HepG2 (cell line): ENCODE measurements around the gene AIFM1. TPM values are rescaled to one million over a fixed set of nuclear protein-coding genes. Genes with fewer than 3 reads are reported as not detected.

ENCODE experiments used
- AKAP8 ChIP-seq: sonication (generic); formaldehyde crosslinking; IDR thresholded peaks from 2 replicates; pipeline ENCODE4 v1.5.1; 2020; ENCODE audit warnings: mild to moderate bottlenecking, missing genetic modification reagents
- CBX1 ChIP-seq: IDR thresholded peaks from one replicate; pipeline ENCODE4 v1.6.1; 2016; ENCODE audit warnings: antibody characterized with exemption, low read depth
- GATAD2A ChIP-seq: IDR thresholded peaks from 2 replicates; pipeline ENCODE4 v1.6.1; 2016
- IKZF5 ChIP-seq: IDR thresholded peaks from 2 replicates; pipeline ENCODE4 v1.6.1; 2018; ENCODE audit warnings: missing genetic modification reagents, mild to moderate bottlenecking, missing compliant biosample characterization
- JUND ChIP-seq: sonication (generic); formaldehyde crosslinking; IDR thresholded peaks from 2 replicates; pipeline ENCODE4 v1.8.0; 2022; ENCODE audit warnings: mild to moderate bottlenecking, missing genetic modification reagents
- MAZ ChIP-seq, 2 experiments: sonication (generic) in 1 of 2; formaldehyde crosslinking in 1 of 2; IDR thresholded peaks; 2 replicates each; pipeline versions ENCODE4 v1.5.0 to v1.6.1; 2012 to 2020; ENCODE audit warnings: low read depth in 2 of 2, mild to moderate bottlenecking in 2 of 2, borderline replicate concordance in 1 of 2, improper control_type of control experiment in 1 of 2, low read length in 1 of 2, missing genetic modification reagents in 1 of 2, moderate library complexity in 1 of 2
- MBNL3 ChIP-seq: fragments of 250-450 bp; sonication (Bioruptor Pico); conservative IDR thresholded peaks from 2 replicates; pipeline ENCODE4 v1.8.0; 2022; ENCODE audit warnings: mild to moderate bottlenecking, inconsistent platforms
- MEIS1 ChIP-seq: sonication (generic); formaldehyde crosslinking; IDR thresholded peaks from 2 replicates; pipeline ENCODE4 v1.9.0; 2021; ENCODE audit warnings: mild to moderate bottlenecking, missing genetic modification reagents, moderate library complexity, borderline replicate concordance
- REXO4 ChIP-seq: sonication (generic); formaldehyde crosslinking; IDR thresholded peaks from 2 replicates; pipeline ENCODE4 v1.8.0; 2022; ENCODE audit warnings: missing genetic modification reagents, mild to moderate bottlenecking, borderline replicate concordance
- SAP130 ChIP-seq: IDR thresholded peaks from 2 replicates; pipeline ENCODE4 v1.6.1; 2016; ENCODE audit warnings: low read depth
- SMC3 ChIP-seq: IDR thresholded peaks from 2 replicates; pipeline ENCODE4 v1.6.1; 2011; ENCODE audit warnings: low read length, improper control_type of control experiment
- SOX5 ChIP-seq: IDR thresholded peaks from 2 replicates; pipeline ENCODE4 v1.6.1; 2016; ENCODE audit warnings: borderline replicate concordance
- SRY ChIP-seq: sonication (generic); formaldehyde crosslinking; IDR thresholded peaks from 2 replicates; pipeline ENCODE4 v1.8.0; 2022; ENCODE audit warnings: mild to moderate bottlenecking, missing genetic modification reagents
- ZFP36L1 ChIP-seq: sonication (generic); formaldehyde crosslinking; IDR thresholded peaks from 2 replicates; pipeline ENCODE4 v1.8.0; 2022; ENCODE audit warnings: mild to moderate bottlenecking, missing genetic modification reagents, moderate library complexity
- ZNF253 ChIP-seq: sonication (generic); formaldehyde crosslinking; IDR thresholded peaks from 2 replicates; pipeline ENCODE4 v1.8.0; 2022; ENCODE audit warnings: mild to moderate bottlenecking, missing genetic modification reagents, borderline replicate concordance
- ZNF264 ChIP-seq: sonication (generic); formaldehyde crosslinking; IDR thresholded peaks from 2 replicates; pipeline ENCODE4 v1.4.0; 2020; ENCODE audit warnings: missing genetic modification reagents
- ZNF275 ChIP-seq: sonication (generic); formaldehyde crosslinking; IDR thresholded peaks from 2 replicates; pipeline ENCODE4 v1.8.0; 2022; ENCODE audit warnings: missing genetic modification reagents, mild to moderate bottlenecking, inconsistent platforms, borderline replicate concordance
- ZNF414 ChIP-seq: sonication (generic); formaldehyde crosslinking; IDR thresholded peaks from 2 replicates; pipeline ENCODE4 v1.5.0; 2020; ENCODE audit warnings: missing genetic modification reagents
- ZNF607 ChIP-seq: sonication (generic); formaldehyde crosslinking; IDR thresholded peaks from 2 replicates; pipeline ENCODE4 v1.5.1; 2020; ENCODE audit warnings: missing genetic modification reagents, mild to moderate bottlenecking, borderline replicate concordance
- ZNF773 ChIP-seq: sonication (generic); formaldehyde crosslinking; IDR thresholded peaks from 2 replicates; pipeline ENCODE4 v1.4.0; 2020; ENCODE audit warnings: missing genetic modification reagents, borderline replicate concordance
- ZNF800 ChIP-seq: sonication (generic); formaldehyde crosslinking; IDR thresholded peaks from 2 replicates; pipeline ENCODE4 v1.4.0; 2020; ENCODE audit warnings: missing genetic modification reagents
- ZSCAN22 ChIP-seq: sonication (generic); formaldehyde crosslinking; IDR thresholded peaks from 2 replicates; pipeline ENCODE4 v1.4.0; 2020; ENCODE audit warnings: mild to moderate bottlenecking, missing genetic modification reagents
- ZSCAN25 ChIP-seq: sonication (generic); formaldehyde crosslinking; IDR thresholded peaks from 2 replicates; pipeline ENCODE4 v1.8.0; 2022; ENCODE audit warnings: mild to moderate bottlenecking, missing genetic modification reagents
- polyA plus RNA-seq, 8 experiments: library from polyadenylated mRNA; depleted of rRNA in 3 of 8; stranded (reverse) in 7 of 8; unstranded in 1 of 8; fragments of >200 nt; fragmentation: Illumina TruSeq in 4 of 8; extraction: Trizol in 4 of 8; gene quantifications; 2 replicates each; pipeline versions ENCODE4 v1.2.1 to v1.2.3, GENCODE V29; 2011 to 2016; ENCODE audit warnings: low read depth in 4 of 8, missing spikeins in 1 of 8, mixed read lengths in 1 of 8; ENCODE audit not compliant: insufficient read depth in 1 of 8
- total RNA-seq, 5 experiments: library from RNA; depleted of rRNA; stranded (reverse); fragments of >200 nt; fragmentation: Illumina TruSeq; extraction: Trizol; gene quantifications; 2 replicates each; pipeline ENCODE4 v1.2.3, GENCODE V29; 2016; ENCODE audit warnings: low read depth in 1 of 5
- TF ChIP-seq, protein P1 (sequence below): sonication (generic); formaldehyde crosslinking; IDR thresholded peaks from 2 replicates; pipeline ENCODE4 v1.8.0; 2023; ENCODE audit warnings: mild to moderate bottlenecking, missing genetic modification reagents

AIFM1 gene
- total and polyA plus RNA-seq, 2 of the 13 experiments (the other 11 are each of a cell fraction or from before 2014, with no cell fraction given): 42.8 to 46.9 TPM

GRCh38 chrX:130165703-130166502 lies at the start of gene AIFM1 (continued):
- TF ChIP-seq SRY (CRISPR knock-in tag) (peak; percentile 49; the same call in 1 of the 2 replicates), JUND (no peak), ZFP36L1 (CRISPR knock-in tag) (no peak), ZSCAN25 (CRISPR knock-in tag) (no peak), SOX5 (CRISPR knock-in tag) (no peak; the same call in 1 of the 2 replicates), ZNF253 (no peak), SMC3 (no peak), ZSCAN22 (CRISPR knock-in tag) (no peak), ZNF607 (CRISPR knock-in tag) (no peak), ZNF800 (no peak), GATAD2A (CRISPR knock-in tag) (no peak), CBX1 (peak; percentile 7), ZNF264 (CRISPR knock-in tag) (no peak), AKAP8 (CRISPR knock-in tag) (no peak), MAZ (IDR thresholded peaks at IDR 0.05; ENCODE audit: borderline replicate concordance, low read depth, low read length) (no peak), MAZ (CRISPR knock-in tag; IDR thresholded peaks at IDR 0.05; ENCODE audit: low read depth) (no peak), ZNF414 (CRISPR knock-in tag) (no peak), ZNF773 (CRISPR knock-in tag) (no peak), IKZF5 (CRISPR knock-in tag) (no peak), SAP130 (CRISPR knock-in tag) (peak; percentile 58), REXO4 (CRISPR knock-in tag) (no peak), MEIS1 (CRISPR knock-in tag) (no peak), MBNL3 (CRISPR knock-in tag) (no peak), ZNF275 (no peak)
- TF ChIP-seq, protein P1, sequence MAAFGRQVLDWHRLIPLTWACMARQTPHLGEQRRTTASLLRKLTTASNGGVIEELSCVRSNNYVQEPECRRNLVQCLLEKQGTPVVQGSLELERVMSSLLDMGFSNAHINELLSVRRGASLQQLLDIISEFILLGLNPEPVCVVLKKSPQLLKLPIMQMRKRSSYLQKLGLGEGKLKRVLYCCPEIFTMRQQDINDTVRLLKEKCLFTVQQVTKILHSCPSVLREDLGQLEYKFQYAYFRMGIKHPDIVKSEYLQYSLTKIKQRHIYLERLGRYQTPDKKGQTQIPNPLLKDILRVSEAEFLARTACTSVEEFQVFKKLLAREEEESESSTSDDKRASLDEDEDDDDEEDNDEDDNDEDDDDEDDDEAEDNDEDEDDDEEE (CRISPR knock-in tag): no peak
